ENCODE data around the gene NOS3.

NOS3 gene

GRCh38 chr7:151003572-151003971 lies 12.8 kb downstream of the NOS3 start:
- no peak overlapping the region for H3K4me2 ChIP-seq (ENCODE audit: insufficient read depth, low read length)
- H3K79me2 ChIP-seq (ENCODE audit: insufficient read depth, low read length) = no peaks in the 10 kb centered on the region
- DNase-seq (no peak), ATAC-seq (ENCODE audit: insufficient read depth, low read depth) (no peak)
- H3K36me3 ChIP-seq (ENCODE audit: insufficient read depth, low read length) = no peaks in the 10 kb centered on the region
- H2AFZ ChIP-seq (ENCODE audit: low read depth, low read length) = no peak overlapping the region
- no peak for TF ChIP-seq CTCF (IDR thresholded peaks at IDR 0.05; ENCODE audit: borderline replicate concordance, extremely low read depth, low read length, poor library complexity, severe bottlenecking)
- no peak for TF ChIP-seq EZH2 (IDR thresholded peaks at IDR 0.05; ENCODE audit: borderline replicate concordance, low read depth, low read length, severe bottlenecking)
- H3K4me3 ChIP-seq (ENCODE audit: low read depth in 1 of 2, low read length in 2 of 2) = no peak overlapping the region
- no peak overlapping the region for H3K27ac ChIP-seq (ENCODE audit: low read length)
- no peaks in the 10 kb centered on the region for H4K20me1 ChIP-seq (ENCODE audit: insufficient read depth, low read length)
- H3K27me3 ChIP-seq (ENCODE audit: insufficient read depth, low read length, poor library complexity) = no peaks in the 10 kb centered on the region
- H3K9ac ChIP-seq (ENCODE audit: low read depth, low read length) = no peak overlapping the region
- H3K4me1 ChIP-seq (ENCODE audit: insufficient read depth, low read length) = peaks cover 14% of the 10 kb centered on the region
- no peaks in the 10 kb centered on the region for H3K9me3 ChIP-seq (ENCODE audit: insufficient read depth, low read length, severe bottlenecking)

GRCh38 chr7:151005566-151005965 lies 14.7 kb downstream of the NOS3 start:
- no peaks in the 10 kb centered on the region for H3K9me3 ChIP-seq (ENCODE audit: insufficient read depth, low read length, severe bottlenecking)
- no peak for DNase-seq
- H4K20me1 ChIP-seq (ENCODE audit: insufficient read depth, low read length) = no peaks in the 10 kb centered on the region
- no peaks in the 10 kb centered on the region for H3K79me2 ChIP-seq (ENCODE audit: insufficient read depth, low read length)
- no peak overlapping the region for H2AFZ ChIP-seq (ENCODE audit: low read depth, low read length)
- ATAC-seq (ENCODE audit: insufficient read depth, low read depth) = no peak
- peaks cover 25% of the 10 kb centered on the region for H3K4me1 ChIP-seq (ENCODE audit: insufficient read depth, low read length)
- H3K9ac ChIP-seq (ENCODE audit: low read depth, low read length) = no peak overlapping the region
- no peaks in the 10 kb centered on the region for H3K36me3 ChIP-seq (ENCODE audit: insufficient read depth, low read length)
- H3K4me3 ChIP-seq (ENCODE audit: low read depth in 1 of 2, low read length in 2 of 2) = no peak overlapping the region
- no peak for TF ChIP-seq CTCF (IDR thresholded peaks at IDR 0.05; ENCODE audit: borderline replicate concordance, extremely low read depth, low read length, poor library complexity, severe bottlenecking)
- no peak for TF ChIP-seq EZH2 (IDR thresholded peaks at IDR 0.05; ENCODE audit: borderline replicate concordance, low read depth, low read length, severe bottlenecking)
- no peak overlapping the region for H3K4me2 ChIP-seq (ENCODE audit: insufficient read depth, low read length)
- no peak overlapping the region for H3K27ac ChIP-seq (ENCODE audit: low read length)
- no peaks in the 10 kb centered on the region for H3K27me3 ChIP-seq (ENCODE audit: insufficient read depth, low read length, poor library complexity)

GRCh38 chr7:151006590-151007300 lies 15.9 kb downstream of the NOS3 start:
- Histone ChIP-seq H3K79me2 (ENCODE audit: insufficient read depth, low read length) (no peaks in the 10 kb centered on the region), H3K4me2 (ENCODE audit: insufficient read depth, low read length) (no peak overlapping the region), H3K27ac (ENCODE audit: low read length) (no peak overlapping the region), H4K20me1 (ENCODE audit: insufficient read depth, low read length) (no peaks in the 10 kb centered on the region), H2AFZ (ENCODE audit: low read depth, low read length) (no peak overlapping the region), H3K4me1 (ENCODE audit: insufficient read depth, low read length) (peaks cover 25% of the 10 kb centered on the region), H3K9me3 (ENCODE audit: insufficient read depth, low read length, severe bottlenecking) (no peaks in the 10 kb centered on the region), H3K36me3 (ENCODE audit: insufficient read depth, low read length) (no peaks in the 10 kb centered on the region), H3K27me3 (ENCODE audit: insufficient read depth, low read length, poor library complexity) (no peaks in the 10 kb centered on the region), H3K9ac (ENCODE audit: low read depth, low read length) (no peak overlapping the region), H3K4me3 (ENCODE audit: low read depth in 1 of 2, low read length in 2 of 2) (no peak overlapping the region)
- ATAC-seq (ENCODE audit: insufficient read depth, low read depth) (no peak), DNase-seq (no peak)
- no peak for TF ChIP-seq EZH2 (IDR thresholded peaks at IDR 0.05; ENCODE audit: borderline replicate concordance, low read depth, low read length, severe bottlenecking)
- TF ChIP-seq CTCF (IDR thresholded peaks at IDR 0.05; ENCODE audit: borderline replicate concordance, extremely low read depth, low read length, poor library complexity, severe bottlenecking) = no peak

Measured in DND-41 (cell line).